ENCODE measurements around the gene TUSC2. TPM values are rescaled to one million over a fixed set of nuclear protein-coding genes. Genes with fewer than 3 reads are reported as not detected.
A peak's percentile ranks its signal among the peaks of the same experiment; 100 is the strongest.
"Not testable (repeated sequence)": the region's sequence is repeated elsewhere in the genome, so short reads cannot be mapped to it uniquely, and the experiment has no call there.

TUSC2 gene
- total RNA-seq, 1 experiment from 2014 or later = 21.2 TPM

GRCh38 chr3:50320853-50321335 is 7.1 kb downstream of the TUSC2 start:
- H3K4me1 ChIP-seq = peaks cover 4% of the 10 kb centered on the region; the same call in 1 of the 2 replicates
- peaks cover 5% of the 10 kb centered on the region for H3K36me3 ChIP-seq
- H3K9me3 ChIP-seq (replicated peaks) = no peaks in the 10 kb centered on the region
- H3K4me3 ChIP-seq = peak overlapping the region; percentile 90
- H3K27me3 ChIP-seq = no peaks in the 10 kb centered on the region
- peak; percentile 77 to 79 for DNase-seq
- H3K27ac ChIP-seq = peak overlapping the region; percentile 98

- DNase-seq = no peak
- Histone ChIP-seq H3K9me3 (replicated peaks) (no peaks in the 10 kb centered on the region), H3K4me1 (peaks cover 4% of the 10 kb centered on the region; the same call in 1 of the 2 replicates), H3K27me3 (no peaks in the 10 kb centered on the region), H3K4me3 (peak overlapping the region; percentile 90), H3K27ac (no peak overlapping the region; the same call in 1 of the 2 replicates), H3K36me3 (peaks cover 5% of the 10 kb centered on the region)
Measured at GRCh38 chr3:50319894-50320625, 8.0 kb downstream of the TUSC2 start.

GRCh38 chr3:50319181-50319893 is 8.7 kb downstream of the TUSC2 start:
- no peaks in the 10 kb centered on the region for H3K27me3 ChIP-seq
- peaks cover 2% of the 10 kb centered on the region; the same call in 1 of the 2 replicates for H3K4me1 ChIP-seq
- no peak overlapping the region for H3K27ac ChIP-seq
- DNase-seq = no peak
- H3K9me3 ChIP-seq (replicated peaks) = no peaks in the 10 kb centered on the region
- no peak overlapping the region for H3K4me3 ChIP-seq
- peaks cover 5% of the 10 kb centered on the region for H3K36me3 ChIP-seq

- Histone ChIP-seq H3K36me3 (peaks cover 5% of the 10 kb centered on the region), H3K27ac (no peak overlapping the region), H3K27me3 (no peaks in the 10 kb centered on the region), H3K9me3 (replicated peaks) (no peaks in the 10 kb centered on the region), H3K4me3 (no peak overlapping the region), H3K4me1 (no peaks in the 10 kb centered on the region; the same call in 1 of the 2 replicates)
- no peak for DNase-seq
Measured at GRCh38 chr3:50318615-50319014, 9.4 kb downstream of the TUSC2 start.

- Histone ChIP-seq H3K36me3 (peaks cover 5% of the 10 kb centered on the region), H3K4me3 (no peak overlapping the region), H3K9me3 (replicated peaks) (no peaks in the 10 kb centered on the region), H3K27me3 (no peaks in the 10 kb centered on the region), H3K4me1 (no peaks in the 10 kb centered on the region; the same call in 1 of the 2 replicates), H3K27ac (no peak overlapping the region)
- no peak for DNase-seq
Measured at GRCh38 chr3:50318163-50318562, 9.9 kb downstream of the TUSC2 start.

- DNase-seq = no peak
- Histone ChIP-seq H3K36me3 (peaks cover 5% of the 10 kb centered on the region), H3K27ac (no peak overlapping the region), H3K27me3 (no peaks in the 10 kb centered on the region), H3K9me3 (replicated peaks) (no peaks in the 10 kb centered on the region), H3K4me3 (no peak overlapping the region), H3K4me1 (no peaks in the 10 kb centered on the region; the same call in 1 of the 2 replicates)
Measured at GRCh38 chr3:50317300-50317699, 10.7 kb downstream of the TUSC2 start.

- Histone ChIP-seq H3K36me3 (peaks cover 5% of the 10 kb centered on the region), H3K27ac (no peak overlapping the region), H3K27me3 (no peaks in the 10 kb centered on the region), H3K4me3 (no peak overlapping the region), H3K9me3 (replicated peaks) (no peaks in the 10 kb centered on the region), H3K4me1 (no peaks in the 10 kb centered on the region)
- DNase-seq = no peak
Measured at GRCh38 chr3:50316657-50317242, 11.3 kb downstream of the TUSC2 start.

GRCh38 chr3:50314816-50315215 is 13.2 kb downstream of the TUSC2 start:
- no peak overlapping the region for H3K4me3 ChIP-seq
- H3K27ac ChIP-seq = no peak overlapping the region
- no peak for DNase-seq
- no peaks in the 10 kb centered on the region for H3K27me3 ChIP-seq
- H3K9me3 ChIP-seq (replicated peaks) = no peaks in the 10 kb centered on the region; the same call in 1 of the 2 replicates
- H3K4me1 ChIP-seq = no peaks in the 10 kb centered on the region
- peaks cover 5% of the 10 kb centered on the region for H3K36me3 ChIP-seq

- no peak overlapping the region for H3K4me3 ChIP-seq
- no peaks in the 10 kb centered on the region for H3K27me3 ChIP-seq
- no peak overlapping the region for H3K27ac ChIP-seq
- no peaks in the 10 kb centered on the region; the same call in 1 of the 2 replicates for H3K9me3 ChIP-seq (replicated peaks)
- no peaks in the 10 kb centered on the region for H3K4me1 ChIP-seq
- no peak for DNase-seq
- H3K36me3 ChIP-seq = peaks cover 4% of the 10 kb centered on the region
Measured at GRCh38 chr3:50314342-50314741, 13.7 kb downstream of the TUSC2 start.

GRCh38 chr3:50312041-50312440 is 16.0 kb downstream of the TUSC2 start:
- not testable (repeated sequence) for H3K36me3 ChIP-seq; H3K27me3 ChIP-seq; H3K27ac ChIP-seq; DNase-seq; H3K9me3 ChIP-seq (replicated peaks); H3K4me3 ChIP-seq; H3K4me1 ChIP-seq

- H3K27ac ChIP-seq = no peak overlapping the region
- no peaks in the 10 kb centered on the region for H3K36me3 ChIP-seq
- H3K27me3 ChIP-seq = no peaks in the 10 kb centered on the region
- peaks cover 8% of the 10 kb centered on the region; the same call in 1 of the 2 replicates for H3K4me1 ChIP-seq
- H3K9me3 ChIP-seq (replicated peaks) = 0 out of 2 replicates have a peak, but pooled peaks cover 3% of the 10 kb centered on the region
- H3K4me3 ChIP-seq = no peak overlapping the region
- DNase-seq = no peak
Measured at GRCh38 chr3:50304601-50305000, 23.4 kb downstream of the TUSC2 start.

GRCh38 chr3:50303013-50303815 is 24.8 kb downstream of the TUSC2 start, which contains the start of gene HYAL1:
Gene HYAL1, minus strand, starts transcription at chr3:50303574. Its CDS starts 618 bp downstream, at chr3:50302956.
- Histone ChIP-seq H3K4me1 (peaks cover 8% of the 10 kb centered on the region; the same call in 1 of the 2 replicates), H3K27me3 (no peaks in the 10 kb centered on the region), H3K36me3 (no peaks in the 10 kb centered on the region), H3K9me3 (replicated peaks) (0 out of 2 replicates have a peak, but pooled peaks cover 3% of the 10 kb centered on the region), H3K4me3 (no peak within 1 kb of the TSS), H3K27ac (no peak within 1 kb of the TSS)
- no peak for DNase-seq

GRCh38 chr3:50302095-50303012 is 25.7 kb downstream of the TUSC2 start:
- H3K9me3 ChIP-seq (replicated peaks) = no peaks in the 10 kb centered on the region
- no peaks in the 10 kb centered on the region for H3K36me3 ChIP-seq
- DNase-seq = no peak
- H3K4me1 ChIP-seq = peaks cover 8% of the 10 kb centered on the region; the same call in 1 of the 2 replicates
- no peak overlapping the region for H3K27ac ChIP-seq
- H3K27me3 ChIP-seq = no peaks in the 10 kb centered on the region
- H3K4me3 ChIP-seq = no peak overlapping the region
